HepG2 (cell line): ENCODE measurements around the gene EFNA4. TPM values are rescaled to one million over a fixed set of nuclear protein-coding genes. Genes with fewer than 3 reads are reported as not detected.

Source experiments
- ATF7 ChIP-seq, 2 experiments: fragments of 450-650 bp in 1 of 2; sonication (generic) in 1 of 2; formaldehyde crosslinking in 1 of 2; IDR thresholded peaks; 2 replicates each; pipeline versions ENCODE4 v1.4.0 to v1.6.1; 2016 to 2020; ENCODE audit warnings: antibody characterized with exemption in 1 of 2, mild to moderate bottlenecking in 1 of 2, missing genetic modification reagents in 1 of 2
- BRF2 ChIP-seq: sonication (generic); formaldehyde crosslinking; IDR thresholded peaks from 2 replicates; pipeline ENCODE4 v1.8.1; 2022; ENCODE audit warnings: mild to moderate bottlenecking, missing genetic modification reagents
- IRF2 ChIP-seq: IDR thresholded peaks from 2 replicates; pipeline ENCODE4 v1.6.1; 2018; ENCODE audit warnings: missing genetic modification reagents, missing compliant biosample characterization
- NR2F1 ChIP-seq, 2 experiments: fragments of 450-650 bp in 1 of 2; formaldehyde crosslinking in 1 of 2; IDR thresholded peaks; 2 replicates each; pipeline versions ENCODE4 v1.5.0 to v1.6.1; 2016 to 2020; ENCODE audit warnings: mild to moderate bottlenecking in 1 of 2, missing compliant biosample characterization in 1 of 2, missing genetic modification reagents in 1 of 2, moderate library complexity in 1 of 2
- PAXIP1 ChIP-seq: sonication (generic); formaldehyde crosslinking; conservative IDR thresholded peaks from 2 replicates; pipeline ENCODE4 v1.4.0; 2020; ENCODE audit warnings: mild to moderate bottlenecking, missing genetic modification reagents, moderate library complexity
- PRPF4 ChIP-seq: fragments of 200-400 bp; formaldehyde crosslinking; IDR thresholded peaks from 2 replicates; pipeline ENCODE4 v1.6.1; 2016; ENCODE audit warnings: low read length, low read depth; ENCODE audit not compliant: poor library complexity, severe bottlenecking
- SALL1 ChIP-seq: sonication (generic); formaldehyde crosslinking; IDR thresholded peaks from 2 replicates; pipeline ENCODE4 v1.8.0; 2022; ENCODE audit warnings: mild to moderate bottlenecking, missing genetic modification reagents
- SIX1 ChIP-seq: sonication (generic); formaldehyde crosslinking; IDR thresholded peaks from 2 replicates; pipeline ENCODE4 v1.4.0; 2020; ENCODE audit warnings: missing genetic modification reagents, borderline replicate concordance
- ZNF484 ChIP-seq: sonication (generic); formaldehyde crosslinking; IDR thresholded peaks from 2 replicates; pipeline ENCODE4 v1.5.1; 2020; ENCODE audit warnings: mild to moderate bottlenecking, low read depth, missing genetic modification reagents, borderline replicate concordance
- ZNF629 ChIP-seq: sonication (generic); formaldehyde crosslinking; conservative IDR thresholded peaks from 2 replicates; pipeline ENCODE4 v1.5.0; 2020; ENCODE audit warnings: missing genetic modification reagents
- ZNF687 ChIP-seq: sonication (generic); formaldehyde crosslinking; IDR thresholded peaks from 2 replicates; pipeline ENCODE4 v1.5.1; 2020; ENCODE audit warnings: mild to moderate bottlenecking, missing genetic modification reagents, moderate library complexity
- ZUFSP ChIP-seq: sonication (generic); formaldehyde crosslinking; IDR thresholded peaks from 2 replicates; pipeline ENCODE4 v1.9.0; 2021; ENCODE audit warnings: missing genetic modification reagents, mild to moderate bottlenecking, borderline replicate concordance
- polyA plus RNA-seq, 8 experiments: library from polyadenylated mRNA; depleted of rRNA in 3 of 8; stranded (reverse) in 7 of 8; unstranded in 1 of 8; fragments of >200 nt; fragmentation: Illumina TruSeq in 4 of 8; extraction: Trizol in 4 of 8; gene quantifications; 2 replicates each; pipeline versions ENCODE4 v1.2.1 to v1.2.3, GENCODE V29; 2011 to 2016; ENCODE audit warnings: low read depth in 4 of 8, missing spikeins in 1 of 8, mixed read lengths in 1 of 8; ENCODE audit not compliant: insufficient read depth in 1 of 8
- total RNA-seq, 5 experiments: library from RNA; depleted of rRNA; stranded (reverse); fragments of >200 nt; fragmentation: Illumina TruSeq; extraction: Trizol; gene quantifications; 2 replicates each; pipeline ENCODE4 v1.2.3, GENCODE V29; 2016; ENCODE audit warnings: low read depth in 1 of 5

Gene EFNA4
- total and polyA plus RNA-seq, 2 of the 13 experiments (the other 11 are each of a cell fraction or from before 2014, with no cell fraction given): 12.0 to 17.2 TPM

GRCh38 chr1:155048449-155049334, 14.8 kb upstream of the EFNA4 start (continued):
- 0 out of 2 replicates have a peak, but pooled peaks have one; percentile 33 for TF ChIP-seq ZNF687 (CRISPR knock-in tag)
- TF ChIP-seq SALL1 (CRISPR knock-in tag): 0 out of 2 replicates have a peak, but pooled peaks have one; percentile 12
- peak; percentile 42; the same call in 1 of the 2 replicates for TF ChIP-seq SIX1 (CRISPR knock-in tag)
- TF ChIP-seq BRF2 (CRISPR knock-in tag): no peak
- TF ChIP-seq ZNF629 (CRISPR knock-in tag): peak; percentile 41; the same call in 1 of the 2 replicates
- no peak for TF ChIP-seq ZNF484 (CRISPR knock-in tag)
- peak; percentile 29; the same call in 1 of the 2 replicates for TF ChIP-seq PAXIP1
- TF ChIP-seq ATF7 (IDR thresholded peaks at IDR 0.05): peak; percentile 2; the same call in 1 of the 2 replicates
- no peak for TF ChIP-seq ATF7 (CRISPR knock-in tag; IDR thresholded peaks at IDR 0.05)
- no peak for TF ChIP-seq PRPF4
- TF ChIP-seq IRF2: no peak
- TF ChIP-seq NR2F1 (CRISPR knock-in tag; IDR thresholded peaks at IDR 0.05): 0 out of 4 replicates have a peak, but pooled peaks of 1 of the 2 experiments have one; percentile 17
- no peak for TF ChIP-seq ZUFSP
